Ishikawa (cell line): ENCODE results near the gene SEC14L3.

Experiments
- CEBPB ChIP-seq: IDR thresholded peaks from 2 replicates; pipeline ENCODE4 v1.6.1; 2012
- CREB1 ChIP-seq: IDR thresholded peaks from 2 replicates; pipeline ENCODE4 v1.6.1; 2012; ENCODE audit warnings: low read depth
- EGR1 ChIP-seq: IDR thresholded peaks from 2 replicates; pipeline ENCODE4 v1.6.1; 2012
- EP300 ChIP-seq: IDR thresholded peaks from 2 replicates; pipeline ENCODE4 v1.6.1; 2012; ENCODE audit warnings: borderline replicate concordance
- FOXM1 ChIP-seq: IDR thresholded peaks from 2 replicates; pipeline ENCODE4 v1.6.1; 2012; ENCODE audit warnings: low read depth, borderline replicate concordance
- NFIC ChIP-seq: IDR thresholded peaks from 2 replicates; pipeline ENCODE4 v1.6.1; 2012
- RAD21 ChIP-seq: IDR thresholded peaks from 2 replicates; pipeline ENCODE4 v1.6.1; 2012; ENCODE audit warnings: low read depth
- TAF1 ChIP-seq: IDR thresholded peaks from 2 replicates; pipeline ENCODE4 v1.6.1; 2012; ENCODE audit warnings: low read depth, mild to moderate bottlenecking
- TCF12 ChIP-seq: IDR thresholded peaks from 2 replicates; pipeline ENCODE4 v1.6.1; 2012; ENCODE audit warnings: low read depth
- TEAD4 ChIP-seq: IDR thresholded peaks from 2 replicates; pipeline ENCODE4 v1.6.1; 2012
- YY1 ChIP-seq: IDR thresholded peaks from 2 replicates; pipeline ENCODE4 v1.6.1; 2012; ENCODE audit warnings: low read depth
- ZBTB7A ChIP-seq: IDR thresholded peaks from 2 replicates; pipeline ENCODE4 v1.6.1; 2012; ENCODE audit warnings: low read depth
- TF ChIP-seq, protein P1 (sequence below): IDR thresholded peaks from 2 replicates; pipeline ENCODE4 v1.6.1; 2012
- TF ChIP-seq, protein P2 (sequence below): IDR thresholded peaks from 2 replicates; pipeline ENCODE4 v1.6.1; 2012; ENCODE audit warnings: low read depth, mild to moderate bottlenecking
- TF ChIP-seq, protein P3 (sequence below): IDR thresholded peaks from 2 replicates; pipeline ENCODE4 v1.6.1; 2012

The SEC14L3 gene

DNA sequence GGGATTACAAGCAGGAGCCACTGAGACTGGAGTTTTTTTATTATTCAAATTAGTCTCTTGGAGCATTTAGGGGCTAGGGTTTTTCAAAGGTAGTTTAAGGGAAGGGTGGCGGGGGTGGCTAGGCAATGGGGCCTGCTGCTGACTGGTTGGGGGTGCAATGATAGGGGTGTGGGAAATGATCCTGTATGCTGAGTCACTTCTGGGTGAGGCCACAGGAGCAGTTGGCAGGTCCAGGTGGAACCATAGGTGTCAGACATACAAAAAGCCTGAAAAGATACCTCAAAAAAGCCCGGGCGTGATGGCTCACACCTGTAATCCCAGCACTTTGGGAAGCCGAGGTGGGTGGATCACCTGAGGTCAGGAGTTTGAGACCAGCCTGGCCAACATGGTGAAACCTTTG is 32.6 kb downstream of the SEC14L3 start:
- TF ChIP-seq, protein P1, sequence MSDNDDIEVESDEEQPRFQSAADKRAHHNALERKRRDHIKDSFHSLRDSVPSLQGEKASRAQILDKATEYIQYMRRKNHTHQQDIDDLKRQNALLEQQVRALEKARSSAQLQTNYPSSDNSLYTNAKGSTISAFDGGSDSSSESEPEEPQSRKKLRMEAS: no peak
- TF ChIP-seq EGR1 (no peak), YY1 (no peak), CREB1 (no peak), FOXM1 (no peak), CEBPB (no peak), TCF12 (no peak), TAF1 (no peak), RAD21 (no peak), ZBTB7A (no peak), TEAD4 (no peak), EP300 (no peak), NFIC (no peak)
- TF ChIP-seq, protein P2, sequence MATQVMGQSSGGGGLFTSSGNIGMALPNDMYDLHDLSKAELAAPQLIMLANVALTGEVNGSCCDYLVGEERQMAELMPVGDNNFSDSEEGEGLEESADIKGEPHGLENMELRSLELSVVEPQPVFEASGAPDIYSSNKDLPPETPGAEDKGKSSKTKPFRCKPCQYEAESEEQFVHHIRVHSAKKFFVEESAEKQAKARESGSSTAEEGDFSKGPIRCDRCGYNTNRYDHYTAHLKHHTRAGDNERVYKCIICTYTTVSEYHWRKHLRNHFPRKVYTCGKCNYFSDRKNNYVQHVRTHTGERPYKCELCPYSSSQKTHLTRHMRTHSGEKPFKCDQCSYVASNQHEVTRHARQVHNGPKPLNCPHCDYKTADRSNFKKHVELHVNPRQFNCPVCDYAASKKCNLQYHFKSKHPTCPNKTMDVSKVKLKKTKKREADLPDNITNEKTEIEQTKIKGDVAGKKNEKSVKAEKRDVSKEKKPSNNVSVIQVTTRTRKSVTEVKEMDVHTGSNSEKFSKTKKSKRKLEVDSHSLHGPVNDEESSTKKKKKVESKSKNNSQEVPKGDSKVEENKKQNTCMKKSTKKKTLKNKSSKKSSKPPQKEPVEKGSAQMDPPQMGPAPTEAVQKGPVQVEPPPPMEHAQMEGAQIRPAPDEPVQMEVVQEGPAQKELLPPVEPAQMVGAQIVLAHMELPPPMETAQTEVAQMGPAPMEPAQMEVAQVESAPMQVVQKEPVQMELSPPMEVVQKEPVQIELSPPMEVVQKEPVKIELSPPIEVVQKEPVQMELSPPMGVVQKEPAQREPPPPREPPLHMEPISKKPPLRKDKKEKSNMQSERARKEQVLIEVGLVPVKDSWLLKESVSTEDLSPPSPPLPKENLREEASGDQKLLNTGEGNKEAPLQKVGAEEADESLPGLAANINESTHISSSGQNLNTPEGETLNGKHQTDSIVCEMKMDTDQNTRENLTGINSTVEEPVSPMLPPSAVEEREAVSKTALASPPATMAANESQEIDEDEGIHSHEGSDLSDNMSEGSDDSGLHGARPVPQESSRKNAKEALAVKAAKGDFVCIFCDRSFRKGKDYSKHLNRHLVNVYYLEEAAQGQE: no peak
- TF ChIP-seq, protein P3, sequence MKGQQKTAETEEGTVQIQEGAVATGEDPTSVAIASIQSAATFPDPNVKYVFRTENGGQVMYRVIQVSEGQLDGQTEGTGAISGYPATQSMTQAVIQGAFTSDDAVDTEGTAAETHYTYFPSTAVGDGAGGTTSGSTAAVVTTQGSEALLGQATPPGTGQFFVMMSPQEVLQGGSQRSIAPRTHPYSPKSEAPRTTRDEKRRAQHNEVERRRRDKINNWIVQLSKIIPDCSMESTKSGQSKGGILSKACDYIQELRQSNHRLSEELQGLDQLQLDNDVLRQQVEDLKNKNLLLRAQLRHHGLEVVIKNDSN: no peak

DNA sequence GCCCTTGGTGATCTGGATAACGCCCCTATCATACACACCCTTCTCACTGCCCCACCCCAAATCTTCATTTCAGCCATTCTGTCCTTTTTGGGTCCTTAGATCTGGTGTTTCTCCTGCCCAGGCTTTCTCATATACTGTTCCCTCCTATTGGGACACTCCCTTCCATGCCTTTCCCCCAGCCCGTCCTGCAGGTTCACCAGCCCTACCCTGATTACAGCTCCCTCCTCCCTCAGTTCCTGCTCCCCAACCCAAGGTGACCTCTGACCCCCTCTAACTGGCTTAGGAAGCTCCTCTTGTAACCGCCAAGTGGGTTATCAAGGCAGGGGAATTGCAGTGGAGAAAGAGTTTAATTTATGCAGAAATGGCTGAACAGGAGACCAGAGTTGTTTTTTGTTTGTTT is 33.3 kb downstream of the SEC14L3 start:
- TF ChIP-seq TAF1: no peak
- TF ChIP-seq NFIC: no peak
- no peak for TF ChIP-seq EGR1
- no peak for TF ChIP-seq YY1
- TF ChIP-seq TEAD4: no peak
- no peak for TF ChIP-seq CEBPB

DNA sequence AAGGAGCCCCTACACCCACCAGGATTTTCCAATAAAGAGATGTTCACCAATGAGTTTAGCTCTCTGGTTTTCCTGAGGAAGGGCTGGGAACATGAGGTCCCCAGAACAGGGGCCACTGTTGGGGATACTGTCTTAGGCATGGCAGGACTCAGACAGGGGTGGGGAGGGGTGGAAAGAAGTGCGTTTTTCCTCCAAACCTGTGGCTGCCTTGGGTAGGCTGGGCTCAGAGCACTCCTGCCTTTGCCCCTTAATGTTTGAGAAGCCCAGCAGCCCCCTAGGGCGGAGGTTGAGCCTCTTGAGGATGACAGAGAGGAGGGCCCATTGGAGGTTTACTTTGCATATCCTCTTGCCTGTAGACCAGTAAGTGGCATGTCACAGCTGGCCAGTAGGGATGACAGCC is 35.6 kb downstream of the SEC14L3 start:
- TF ChIP-seq EP300: no peak
- TF ChIP-seq FOXM1: no peak
- TF ChIP-seq ZBTB7A: no peak

DNA sequence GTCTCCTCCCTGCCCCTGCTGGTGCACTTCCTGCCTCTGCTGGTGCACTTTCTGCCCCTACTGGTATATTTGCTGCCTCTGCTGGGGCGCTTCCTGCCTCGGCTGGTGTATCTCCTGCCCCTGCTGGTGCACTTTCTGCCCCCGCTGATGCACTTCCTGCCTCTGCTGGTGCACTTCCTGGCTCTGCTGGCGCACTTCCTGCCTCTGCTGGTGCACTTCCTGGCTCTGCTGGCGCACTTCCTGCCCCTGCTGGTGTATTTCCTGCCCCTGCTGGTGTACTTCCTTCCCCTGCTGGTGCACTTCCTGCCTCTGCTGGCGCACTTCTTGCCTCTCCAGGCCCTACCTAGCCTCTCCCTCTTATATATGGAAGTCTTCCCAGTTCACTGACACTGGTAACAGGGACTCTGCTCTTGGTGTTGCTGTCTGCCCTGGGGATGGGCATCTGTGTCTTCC is 36.1 kb downstream of the SEC14L3 start:
- no peak for TF ChIP-seq EGR1
- no peak for TF ChIP-seq CEBPB
- TF ChIP-seq, protein P2: no peak
- no peak for TF ChIP-seq TAF1
- no peak for TF ChIP-seq FOXM1
- no peak for TF ChIP-seq NFIC
- TF ChIP-seq ZBTB7A: no peak
- TF ChIP-seq, protein P3: no peak
- TF ChIP-seq, protein P1: no peak
- no peak for TF ChIP-seq EP300
- no peak for TF ChIP-seq TCF12
- TF ChIP-seq YY1: no peak
- no peak for TF ChIP-seq RAD21
- TF ChIP-seq TEAD4: no peak
- no peak for TF ChIP-seq CREB1

DNA sequence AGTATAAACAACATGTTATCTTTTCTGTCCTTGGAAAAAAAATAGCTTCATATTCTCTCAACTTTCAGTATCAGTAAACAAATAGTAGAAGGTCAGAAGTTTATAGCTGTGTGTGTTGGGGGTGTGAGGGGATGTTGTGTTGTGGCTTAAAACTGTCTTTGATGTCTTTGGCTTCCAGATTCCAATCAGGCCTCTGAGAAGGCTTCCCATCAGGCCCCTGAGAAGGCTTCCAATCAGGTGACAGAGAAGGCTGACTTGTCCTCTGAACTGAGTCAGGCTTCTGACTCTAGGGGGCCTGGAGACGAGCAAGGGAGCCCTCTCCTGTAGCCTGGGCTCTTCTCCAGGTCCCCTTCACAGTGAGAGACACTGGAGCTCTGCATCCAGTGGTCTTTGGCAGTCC is 37.0 kb downstream of the SEC14L3 start:
- TF ChIP-seq CEBPB (no peak), ZBTB7A (no peak), YY1 (no peak), CREB1 (no peak), TAF1 (no peak), EP300 (no peak), FOXM1 (no peak), RAD21 (no peak), EGR1 (no peak), TCF12 (no peak), TEAD4 (no peak), NFIC (no peak)
- TF ChIP-seq, protein P1: no peak
- TF ChIP-seq, protein P2: no peak
- TF ChIP-seq, protein P3: no peak
